Activated CD4-positive, alpha-beta memory T cell treated with anti-CD3 and anti-CD28 coated beads, Interleukin-2, amount 10 ng/mL, durations not matched to agents 7 days and 5 days (primary cell): Measurements from ENCODE around the gene BMX. TPM values are rescaled to one million over a fixed set of nuclear protein-coding genes. Genes with fewer than 3 reads are reported as not detected.

Source experiments
- CTCF ChIA-PET: fragments of 350-600 bp; sonication (Branson Sonifier 250); formaldehyde crosslinking; loops from one replicate; lab custom pipeline; 2021; ENCODE audit warnings: antibody characterized with exemption, inconsistent platforms; lab: Charles Lee
- POLR2A ChIA-PET: fragments of 350-600 bp; sonication (Branson Sonifier 250); formaldehyde crosslinking; loops from one replicate; lab custom pipeline; 2021; ENCODE audit warnings: antibody characterized with exemption; lab: Charles Lee
- DNase-seq: peaks from one replicate; pipeline ENCODE4 v3.0.0-alpha.2; 2020
- H3K27ac Mint-ChIP-seq: one replicate; pipeline ENCODE4 v1.8.0; 2021; ENCODE audit warnings: mild to moderate bottlenecking, mixed read lengths
- H3K27me3 Mint-ChIP-seq: one replicate; pipeline ENCODE4 v1.8.0; 2021; ENCODE audit warnings: mixed read lengths
- H3K36me3 Mint-ChIP-seq: one replicate; pipeline ENCODE4 v1.8.0; 2021; ENCODE audit warnings: low read depth, mixed read lengths
- H3K4me1 Mint-ChIP-seq: one replicate; pipeline ENCODE4 v1.8.0; 2021; ENCODE audit warnings: mixed read lengths
- H3K4me3 Mint-ChIP-seq: one replicate; pipeline ENCODE4 v1.8.0; 2021; ENCODE audit warnings: mild to moderate bottlenecking, mixed read lengths
- H3K9me3 Mint-ChIP-seq: one replicate; pipeline ENCODE4 v1.8.0; 2021; ENCODE audit warnings: mixed read lengths
- total RNA-seq, 2 experiments: library from RNA; stranded (reverse); gene quantifications; one replicate each; pipeline ENCODE4 v1.2.3, GENCODE V29; 2021

The BMX gene
- total RNA-seq, 2 experiments from 2014 or later: not detected

- Mint-ChIP-seq H3K4me1 (no peaks in the 10 kb centered on the region), H3K9me3 (no peaks in the 10 kb centered on the region), H3K27ac (no peak within 1 kb of the TSS), H3K27me3 (no peaks in the 10 kb centered on the region), H3K4me3 (no peak within 1 kb of the TSS), H3K36me3 (no peaks in the 10 kb centered on the region)
- ChIA-PET CTCF (no interaction called here), POLR2A (no interaction called here)
- DNase-seq: no peak
These were observed 100.1 kb downstream of the BMX start, which contains the start of gene ACE2 for GRCh38 chrX:15600745-15601144. Gene ACE2, minus strand, starts transcription at chrX:15600960. Its CDS starts 49 bp downstream, at chrX:15600911.

- H3K4me1 Mint-ChIP-seq: no peaks in the 10 kb centered on the region
- no peak overlapping the region for H3K27ac Mint-ChIP-seq
- H3K27me3 Mint-ChIP-seq: peaks cover 2% of the 10 kb centered on the region
- no peaks in the 10 kb centered on the region for H3K9me3 Mint-ChIP-seq
- H3K36me3 Mint-ChIP-seq: no peaks in the 10 kb centered on the region
- DNase-seq: no peak
- CTCF ChIA-PET: interaction anchor here (1.1 kb wide), 1 partner anchor 82 kb away, joined by 3 read pairs; no protein-coding TSS in a partner anchor
- POLR2A ChIA-PET: no interaction called here
- H3K4me3 Mint-ChIP-seq: no peak overlapping the region
These were observed 101.3 kb downstream of the BMX start for GRCh38 chrX:15601932-15602331.

- Mint-ChIP-seq H3K27me3 (peaks cover 3% of the 10 kb centered on the region), H3K4me1 (no peaks in the 10 kb centered on the region), H3K4me3 (no peak overlapping the region), H3K27ac (no peak overlapping the region), H3K9me3 (no peaks in the 10 kb centered on the region), H3K36me3 (no peaks in the 10 kb centered on the region)
- POLR2A ChIA-PET: no interaction called here
- no peak for DNase-seq
- CTCF ChIA-PET: interaction anchor here (1.1 kb wide), 1 partner anchor 83 kb away, joined by 3 read pairs; no protein-coding TSS in a partner anchor
These were observed 102.2 kb downstream of the BMX start for GRCh38 chrX:15602761-15603160.

- Mint-ChIP-seq H3K4me1 (no peaks in the 10 kb centered on the region), H3K27ac (no peak overlapping the region), H3K4me3 (no peak overlapping the region), H3K27me3 (peaks cover 3% of the 10 kb centered on the region), H3K36me3 (no peaks in the 10 kb centered on the region), H3K9me3 (no peaks in the 10 kb centered on the region)
- no peak for DNase-seq
- CTCF ChIA-PET: no interaction called here
- POLR2A ChIA-PET: no interaction called here
These were observed 104.6 kb downstream of the BMX start for GRCh38 chrX:15605226-15605625.

Other genes with a start within 250 kb of the BMX start
- gene ASB9, start 230.7 kb upstream of the BMX start, total RNA-seq: 1 to 10 TPM; 1.1 to 1.4 TPM
- gene ASB11, start 185.2 kb upstream of the BMX start, total RNA-seq: not detected
- 10 to 100 TPM; 27.8 to 31.7 TPM for gene PIGA, start 165.3 kb upstream of the BMX start, total RNA-seq
- gene VEGFD, start 116.4 kb upstream of the BMX start, total RNA-seq: under 1 TPM in 1 of 2 experiments, not detected in 1; 0.10 TPM
- 1 to 10 TPM; 5.1 to 5.6 TPM for gene PIR, start 7.5 kb upstream of the BMX start, total RNA-seq
- gene ACE2, start 100.2 kb downstream of the BMX start, total RNA-seq: not detected
- gene CLTRN, start 164.0 kb downstream of the BMX start, total RNA-seq: under 1 TPM in 1 of 2 experiments, not detected in 1; 0.18 TPM
- gene CA5B, start 237.5 kb downstream of the BMX start, total RNA-seq: 10 to 100 TPM; 26.1 to 31.7 TPM